Measurements from ENCODE around the gene CYP2A6.
"Not testable (repeated sequence)": the region's sequence is repeated elsewhere in the genome, so short reads cannot be mapped to it uniquely, and the experiment has no call there.

GRCh38 chr19:40899964-40900363, 49.7 kb upstream of the CYP2A6 start:
- TF ChIP-seq EP300, CTCF (IDR thresholded peaks at IDR 0.05): not testable (repeated sequence)

Measured in esophagus muscularis mucosa (tissue), 3 donors.